Erythroblast (primary cell): Measurements from ENCODE around the gene ERAS.

Source experiments
- GATA1 ChIP-seq: IDR thresholded peaks from 2 replicates; pipeline ENCODE4 v1.6.1; 2011; ENCODE audit warnings: low read depth, mild to moderate bottlenecking, control low read depth, low read length, moderate library complexity
- POLR2A ChIP-seq: IDR thresholded peaks from 2 replicates; pipeline ENCODE4 v1.6.1; 2011; ENCODE audit warnings: mild to moderate bottlenecking, low read length

DNA sequence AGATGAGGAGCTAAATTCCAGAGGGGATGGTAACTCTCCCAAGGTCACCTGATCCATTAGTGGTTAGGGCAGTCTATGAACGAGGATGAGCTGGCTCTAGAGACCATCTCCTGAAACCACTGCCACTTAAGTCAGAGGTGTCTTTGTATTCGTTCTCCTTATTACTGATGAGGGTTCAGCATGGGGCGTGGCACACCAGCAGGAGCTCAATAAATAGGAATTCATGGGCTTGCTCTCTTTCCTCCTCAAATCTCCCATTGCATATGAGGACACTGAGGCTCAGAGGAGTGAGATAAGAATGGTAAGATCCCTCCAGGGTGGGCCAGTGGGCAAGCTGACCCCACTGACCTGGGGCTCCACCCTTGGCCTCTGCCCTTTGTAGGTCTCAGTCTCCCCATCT, 41.6 kb upstream of the ERAS start:
- no peak for TF ChIP-seq POLR2A
- no peak for TF ChIP-seq GATA1
